A673 (cell line): ENCODE measurements around the gene OTOGL. TPM values are rescaled to one million over a fixed set of nuclear protein-coding genes. Genes with fewer than 3 reads are reported as not detected.
"Not testable (repeated sequence)": the region's sequence is repeated elsewhere in the genome, so short reads cannot be mapped to it uniquely, and the experiment has no call there.

ENCODE experiments used
- BruUV-seq: library from RNA; stranded (reverse); fragments of 400-500 nt; replicated peaks from 2 replicates; lab custom pipeline; 2021; lab: Mats Ljungman, UMichigan
- CTCF ChIA-PET: fragments of 300-600 bp; sonication (Branson Sonifier 250); formaldehyde crosslinking; loops from one replicate; lab custom pipeline; 2022; ENCODE audit warnings: antibody characterized with exemption; lab: Charles Lee
- POLR2A ChIA-PET: fragments of 300-600 bp; sonication (Branson Sonifier 250); formaldehyde crosslinking; loops from one replicate; lab custom pipeline; 2022; ENCODE audit warnings: antibody characterized with exemption; ENCODE audit not compliant: low non-redundant PET; lab: Charles Lee
- DNase-seq: peaks from one replicate; pipeline ENCODE4 v3.0.0-alpha.2; 2015; ENCODE audit warnings: low spot score
- H3K27ac ChIP-seq: fragments of 200-600 bp; sonication (generic); 2 replicates; pipeline ENCODE4 v1.5.1; 2016; ENCODE audit warnings: mixed run types, low read depth, mild to moderate bottlenecking, mixed read lengths, antibody characterized with exemption, low read length; ENCODE audit not compliant: poor library complexity, severe bottlenecking
- H3K27me3 ChIP-seq: fragments of 200-600 bp; sonication (generic); replicated peaks from 2 replicates; pipeline ENCODE4 v1.6.1; 2017; ENCODE audit warnings: mixed run types, low read depth, mild to moderate bottlenecking, mixed read lengths, antibody characterized with exemption, low read length; ENCODE audit not compliant: insufficient read depth, poor library complexity
- H3K36me3 ChIP-seq: fragments of 200-600 bp; sonication (generic); 2 replicates; pipeline ENCODE4 v1.6.1; 2016; ENCODE audit warnings: mixed run types, mild to moderate bottlenecking, mixed read lengths, antibody characterized with exemption, low read length; ENCODE audit not compliant: insufficient read depth, poor library complexity, severe bottlenecking
- H3K4me1 ChIP-seq: fragments of 200-600 bp; sonication (generic); 2 replicates; pipeline ENCODE4 v1.6.1; 2017; ENCODE audit warnings: mixed run types, mild to moderate bottlenecking, mixed read lengths, antibody characterized with exemption, low read length; ENCODE audit not compliant: insufficient read depth, poor library complexity, severe bottlenecking
- H3K4me3 ChIP-seq: fragments of 200-600 bp; sonication (generic); 2 replicates; pipeline ENCODE4 v1.5.1; 2016; ENCODE audit warnings: low read depth, mixed run types, mild to moderate bottlenecking, mixed read lengths, low read length; ENCODE audit not compliant: poor library complexity, severe bottlenecking
- H3K9me3 ChIP-seq: fragments of 200-600 bp; sonication (generic); 2 replicates; pipeline ENCODE4 v1.6.1; 2016; ENCODE audit warnings: mixed run types, low read depth, mild to moderate bottlenecking, mixed read lengths, antibody characterized with exemption, low read length; ENCODE audit not compliant: poor library complexity, severe bottlenecking
- EZH2 ChIP-seq: fragments of 200-600 bp; sonication (generic); IDR thresholded peaks from 2 replicates; pipeline ENCODE4 v1.6.1; 2017; ENCODE audit warnings: borderline replicate concordance, low read depth, mild to moderate bottlenecking, mixed read lengths, antibody characterized with exemption, low read length; ENCODE audit not compliant: poor library complexity, severe bottlenecking
- intact Hi-C: fragments of 100-400 bp; cut with micrococcal nuclease; formaldehyde crosslinking; loops from one replicate; pipeline ENCODE4 v1.10.0; 2022; ENCODE audit not compliant: unreplicated experiment
- total RNA-seq: library from RNA; stranded (reverse); gene quantifications from 2 replicates; pipeline ENCODE4 v1.2.3, GENCODE V29; 2021
- TF ChIP-seq, protein P1 (sequence below): fragments of 300-800, 200-600 bp; sonication (generic); conservative IDR thresholded peaks from 2 replicates; pipeline ENCODE4 v1.5.1; 2017; ENCODE audit warnings: low read depth, mild to moderate bottlenecking, antibody characterized with exemption, low read length, moderate library complexity, mixed read lengths

Gene OTOGL
- total RNA-seq, 1 experiment from 2014 or later = 0.73 TPM

DNA sequence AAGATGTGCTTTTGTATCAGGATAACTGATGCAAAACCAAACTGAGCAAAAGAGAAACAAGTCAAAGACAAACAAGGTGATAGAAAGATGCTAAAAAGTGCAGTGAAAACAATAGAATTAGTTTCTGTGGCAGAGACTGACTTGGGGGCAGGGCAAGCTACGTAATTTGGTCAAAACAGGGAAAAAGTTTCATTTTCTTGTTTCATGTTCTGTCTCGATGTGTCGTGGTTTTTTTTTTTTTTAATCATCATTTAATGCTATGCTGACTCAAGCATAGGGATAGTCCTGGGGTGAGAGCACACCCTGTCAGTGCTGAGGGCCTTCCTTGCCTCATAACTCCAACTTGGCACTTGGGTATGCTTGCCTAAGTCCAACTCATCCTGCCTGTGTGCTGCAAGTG is 200.6 kb downstream of the OTOGL start:
- H3K4me3 ChIP-seq = no peak overlapping the region
- no TSS peak for BruUV-seq
- CTCF ChIA-PET = no interaction called here

DNA sequence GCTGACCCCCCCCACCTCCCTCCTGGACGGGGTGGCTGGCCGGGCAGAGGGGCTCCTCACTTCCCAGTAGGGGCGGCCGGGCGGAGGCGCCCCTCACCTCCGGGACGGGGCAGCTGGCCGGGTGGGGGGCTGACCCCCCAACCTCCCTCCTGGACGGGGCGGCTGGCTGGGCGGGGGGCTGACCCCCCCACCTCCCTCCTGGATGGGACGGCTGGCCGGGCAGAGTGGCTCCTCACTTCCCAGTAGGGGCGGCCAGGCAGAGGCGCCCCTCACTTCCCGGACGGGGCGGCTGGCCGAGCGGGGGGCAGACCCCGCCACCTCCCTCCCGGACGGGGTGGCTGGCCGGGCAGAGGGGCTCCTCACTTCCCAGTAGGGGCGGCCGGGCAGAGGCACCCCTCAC is 208.1 kb downstream of the OTOGL start:
- POLR2A ChIA-PET, intact Hi-C loops, DNase-seq, H3K4me1 ChIP-seq, BruUV-seq, H3K9me3 ChIP-seq, H3K27ac ChIP-seq, H3K27me3 ChIP-seq, H3K4me3 ChIP-seq, H3K36me3 ChIP-seq, CTCF ChIA-PET: not testable (repeated sequence)

More for the DNA sequence above, 200.6 kb downstream of the OTOGL start:
- Histone ChIP-seq H3K9me3 (no peaks in the 10 kb centered on the region), H3K36me3 (no peaks in the 10 kb centered on the region), H3K27ac (no peak overlapping the region), H3K27me3 (no peaks in the 10 kb centered on the region), H3K4me1 (no peaks in the 10 kb centered on the region)
- TF ChIP-seq, protein P1, sequence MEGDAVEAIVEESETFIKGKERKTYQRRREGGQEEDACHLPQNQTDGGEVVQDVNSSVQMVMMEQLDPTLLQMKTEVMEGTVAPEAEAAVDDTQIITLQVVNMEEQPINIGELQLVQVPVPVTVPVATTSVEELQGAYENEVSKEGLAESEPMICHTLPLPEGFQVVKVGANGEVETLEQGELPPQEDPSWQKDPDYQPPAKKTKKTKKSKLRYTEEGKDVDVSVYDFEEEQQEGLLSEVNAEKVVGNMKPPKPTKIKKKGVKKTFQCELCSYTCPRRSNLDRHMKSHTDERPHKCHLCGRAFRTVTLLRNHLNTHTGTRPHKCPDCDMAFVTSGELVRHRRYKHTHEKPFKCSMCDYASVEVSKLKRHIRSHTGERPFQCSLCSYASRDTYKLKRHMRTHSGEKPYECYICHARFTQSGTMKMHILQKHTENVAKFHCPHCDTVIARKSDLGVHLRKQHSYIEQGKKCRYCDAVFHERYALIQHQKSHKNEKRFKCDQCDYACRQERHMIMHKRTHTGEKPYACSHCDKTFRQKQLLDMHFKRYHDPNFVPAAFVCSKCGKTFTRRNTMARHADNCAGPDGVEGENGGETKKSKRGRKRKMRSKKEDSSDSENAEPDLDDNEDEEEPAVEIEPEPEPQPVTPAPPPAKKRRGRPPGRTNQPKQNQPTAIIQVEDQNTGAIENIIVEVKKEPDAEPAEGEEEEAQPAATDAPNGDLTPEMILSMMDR = no peak
- no peak for DNase-seq
- POLR2A ChIA-PET = no interaction called here
- intact Hi-C loops = no loop called here

DNA sequence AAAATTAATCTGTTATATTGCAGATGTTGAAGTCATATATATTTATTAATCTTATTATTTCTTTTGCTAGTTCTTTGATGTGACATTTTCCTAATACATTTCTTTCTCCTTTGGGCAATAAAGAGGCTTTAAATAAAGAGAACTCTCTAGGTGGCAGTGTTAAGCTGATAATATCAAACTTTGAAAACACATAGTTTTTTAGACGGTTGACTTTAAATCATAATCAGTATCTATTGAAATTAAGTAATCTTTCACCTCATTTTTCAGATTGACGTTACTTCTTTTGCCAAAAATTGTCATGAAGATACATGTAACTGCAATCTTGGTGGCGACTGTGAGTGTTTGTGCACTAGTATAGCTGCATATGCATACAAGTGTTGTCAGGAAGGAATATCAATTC is 213.9 kb downstream of the OTOGL start:
- DNase-seq = peak; percentile 28
- Histone ChIP-seq H3K9me3 (no peaks in the 10 kb centered on the region), H3K27me3 (no peaks in the 10 kb centered on the region), H3K27ac (no peak overlapping the region), H3K4me1 (no peaks in the 10 kb centered on the region), H3K4me3 (no peak overlapping the region), H3K36me3 (no peaks in the 10 kb centered on the region)
- intact Hi-C loops = loop anchor here (10.0 kb wide), 1 partner anchor 452 kb away; no protein-coding TSS in a partner anchor
- CTCF ChIA-PET = interaction anchor here (0.7 kb wide), 1 partner anchor 358 kb away, joined by 5 read pairs; no protein-coding TSS in a partner anchor
- TF ChIP-seq, protein P1 = peak; percentile 56; the same call in 1 of the 2 replicates
- no peak for TF ChIP-seq EZH2
- POLR2A ChIA-PET = no interaction called here
- BruUV-seq = no TSS peak

DNA sequence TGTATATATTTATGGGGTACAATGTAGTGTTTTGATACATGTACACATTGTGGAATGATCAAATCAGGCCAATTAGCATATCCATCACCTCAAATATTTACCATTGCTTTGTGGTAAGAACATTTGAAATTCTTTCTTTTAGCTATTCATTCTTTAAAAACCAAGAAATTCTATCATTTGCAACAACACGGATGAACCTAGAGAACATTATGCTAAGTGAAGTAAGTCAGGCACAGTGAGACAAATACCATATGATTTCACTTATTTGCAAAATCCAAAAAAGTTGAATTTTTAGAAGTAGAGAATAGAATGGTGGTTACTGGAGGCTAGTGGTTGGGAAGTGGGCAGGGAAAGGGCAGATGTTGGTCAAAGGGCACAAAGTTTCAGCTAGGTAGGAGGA is 215.4 kb downstream of the OTOGL start:
- intact Hi-C loops = loop anchor here (10.0 kb wide), 1 partner anchor 450 kb away; no protein-coding TSS in a partner anchor
- BruUV-seq = no TSS peak
- Histone ChIP-seq H3K27me3 (no peaks in the 10 kb centered on the region), H3K4me1 (no peaks in the 10 kb centered on the region), H3K36me3 (no peaks in the 10 kb centered on the region), H3K4me3 (no peak overlapping the region), H3K27ac (no peak overlapping the region), H3K9me3 (no peaks in the 10 kb centered on the region)
- TF ChIP-seq, protein P1 = no peak
- no peak for TF ChIP-seq EZH2
- POLR2A ChIA-PET = no interaction called here
- CTCF ChIA-PET = no interaction called here
- no peak for DNase-seq
